ENCODE measurements around the gene CORO2B.

- TF ChIP-seq CTCF (IDR thresholded peaks at IDR 0.05) (no peak), EZH2 (IDR thresholded peaks at IDR 0.05) (no peak)
These were observed 153.7 kb downstream of the CORO2B start for GRCh38 chr15:68732451-68732850.

All from neural progenitor cell (in vitro differentiated cells).